IMR-90 (cell line): ENCODE results near the gene ANKRD35. TPM values are rescaled to one million over a fixed set of nuclear protein-coding genes. Genes with fewer than 3 reads are reported as not detected.

Source experiments
- ATAC-seq: fragments of 200-7000 bp; cut with Tn5 transposase; 2 replicates; pipeline ENCODE4 v1.9.1; 2020; ENCODE audit warnings: low read depth, mild to moderate bottlenecking, moderate library complexity
- BruUV-seq: library from RNA; stranded (reverse); fragments of 400-500 nt; replicated peaks from 2 replicates; lab custom pipeline; 2021; lab: Mats Ljungman, UMichigan
- CTCF ChIA-PET: fragments of 300-600 bp; formaldehyde crosslinking; extraction: SDS; loops from one replicate; lab custom pipeline; 2021; ENCODE audit warnings: antibody characterized with exemption; lab: Yijun Ruan, JAX
- POLR2A ChIA-PET: fragments of 300-600 bp; sonication (Branson Sonifier 250); formaldehyde crosslinking; loops from one replicate; lab custom pipeline; 2022; ENCODE audit warnings: antibody characterized with exemption; ENCODE audit not compliant: unreplicated experiment; lab: Charles Lee
- DNase-seq: peaks from one replicate; pipeline ENCODE4 v3.0.0; 2013
- H2AFZ ChIP-seq: replicated peaks from 2 replicates; pipeline ENCODE3; 2013; ENCODE audit warnings: low read length, mild to moderate bottlenecking; ENCODE audit not compliant: poor library complexity
- H2AK5ac ChIP-seq: 2 replicates; pipeline ENCODE4 v1.6.1; 2013; ENCODE audit warnings: low read depth, low read length, inconsistent platforms
- H2AK9ac ChIP-seq: replicated peaks from 2 replicates; pipeline ENCODE3; 2013; ENCODE audit warnings: mild to moderate bottlenecking, low read depth, low read length, moderate library complexity; ENCODE audit not compliant: poor library complexity
- H2BK120ac ChIP-seq: 2 replicates; pipeline ENCODE4 v1.6.1; 2013; ENCODE audit warnings: low read depth, low read length, inconsistent platforms
- H2BK15ac ChIP-seq: 3 replicates; pipeline ENCODE4 v1.6.1; 2013; ENCODE audit warnings: low read depth, low read length, inconsistent platforms
- H2BK20ac ChIP-seq: 2 replicates; pipeline ENCODE4 v1.6.1; 2013; ENCODE audit warnings: low read depth, mild to moderate bottlenecking, inconsistent platforms, low read length, moderate library complexity
- H2BK5ac ChIP-seq: 2 replicates; pipeline ENCODE4 v1.6.1; 2013; ENCODE audit warnings: mild to moderate bottlenecking, low read depth, low read length, inconsistent platforms; ENCODE audit not compliant: poor library complexity, severe bottlenecking
- H3K14ac ChIP-seq: replicated peaks from 2 replicates; pipeline ENCODE4 v1.6.1; 2013; ENCODE audit warnings: low read depth, low read length, inconsistent platforms
- H3K18ac ChIP-seq: 2 replicates; pipeline ENCODE4 v1.6.1; 2013; ENCODE audit warnings: low read depth, low read length, control low read depth
- H3K23ac ChIP-seq: 2 replicates; pipeline ENCODE4 v1.6.1; 2013; ENCODE audit warnings: low read depth, low read length, inconsistent platforms
- H3K27ac ChIP-seq: 2 replicates; pipeline ENCODE4 v1.5.1; 2013; ENCODE audit warnings: mild to moderate bottlenecking, control low read depth, low read length; ENCODE audit not compliant: insufficient read depth
- H3K27me3 ChIP-seq: 2 replicates; pipeline ENCODE4 v1.6.1; 2013; ENCODE audit warnings: low read length; ENCODE audit not compliant: control insufficient read depth, insufficient read depth
- H3K36me3 ChIP-seq: 2 replicates; pipeline ENCODE4 v1.6.1; 2013; ENCODE audit warnings: low read length, mixed read lengths; ENCODE audit not compliant: control insufficient read depth, insufficient read depth
- H3K4ac ChIP-seq: 2 replicates; pipeline ENCODE4 v1.6.1; 2013; ENCODE audit warnings: low read depth, low read length, inconsistent platforms
- H3K4me1 ChIP-seq: 2 replicates; pipeline ENCODE4 v1.6.1; 2013; ENCODE audit warnings: low read length, mixed read lengths; ENCODE audit not compliant: control insufficient read depth, insufficient read depth
- H3K4me2 ChIP-seq: 2 replicates; pipeline ENCODE4 v1.6.1; 2013; ENCODE audit warnings: low read depth, mild to moderate bottlenecking, control low read depth, low read length, moderate library complexity
- H3K4me3 ChIP-seq: 2 replicates; pipeline ENCODE4 v1.5.1; 2013; ENCODE audit warnings: low read depth, mild to moderate bottlenecking, control low read depth, low read length, moderate library complexity; ENCODE audit not compliant: insufficient read depth
- H3K56ac ChIP-seq: 2 replicates; pipeline ENCODE4 v1.6.1; 2013; ENCODE audit warnings: low read length, inconsistent platforms; ENCODE audit not compliant: insufficient read depth; ENCODE audit errors: extremely low read depth
- H3K79me1 ChIP-seq, 2 experiments: 2 replicates each; pipeline ENCODE4 v1.6.1; 2013; ENCODE audit warnings: low read length in 2 of 2, inconsistent platforms in 1 of 2, low read depth in 1 of 2
- H3K9ac ChIP-seq: 2 replicates; pipeline ENCODE4 v1.6.1; 2013; ENCODE audit warnings: low read depth, low read length, control low read depth
- H3K9me1 ChIP-seq: 2 replicates; pipeline ENCODE4 v1.6.1; 2013; ENCODE audit warnings: low read length, inconsistent platforms; ENCODE audit not compliant: insufficient read depth
- H3K9me3 ChIP-seq: 2 replicates; pipeline ENCODE4 v1.6.1; 2013; ENCODE audit warnings: low read length; ENCODE audit not compliant: control insufficient read depth, insufficient read depth
- H4K20me1 ChIP-seq: 2 replicates; pipeline ENCODE4 v1.6.1; 2013; ENCODE audit warnings: low read length, inconsistent platforms; ENCODE audit not compliant: insufficient read depth
- H4K5ac ChIP-seq: 2 replicates; pipeline ENCODE4 v1.6.1; 2013; ENCODE audit warnings: mild to moderate bottlenecking, low read depth, low read length, control low read depth
- H4K8ac ChIP-seq, 2 experiments: 2 replicates each; pipeline ENCODE4 v1.6.1; 2013; ENCODE audit warnings: low read depth in 2 of 2, low read length in 2 of 2, control low read depth in 1 of 2, inconsistent platforms in 1 of 2
- H4K91ac ChIP-seq: 2 replicates; pipeline ENCODE4 v1.6.1; 2013; ENCODE audit warnings: low read depth, low read length, inconsistent platforms; ENCODE audit not compliant: insufficient read depth
- BHLHE40 ChIP-seq: fragments of 150-350 bp; IDR thresholded peaks from 2 replicates; pipeline ENCODE4 v1.6.1; 2016; ENCODE audit warnings: mild to moderate bottlenecking, low read depth, low read length
- CEBPB ChIP-seq: IDR thresholded peaks from 2 replicates; pipeline ENCODE4 v1.6.1; 2012; ENCODE audit warnings: low read depth, low read length, improper control_type of control experiment
- CHD1 ChIP-seq: IDR thresholded peaks from 2 replicates; pipeline ENCODE4 v1.6.1; 2012; ENCODE audit warnings: low read depth, low read length, improper control_type of control experiment
- FOS ChIP-seq: fragments of 150-350 bp; IDR thresholded peaks from 2 replicates; pipeline ENCODE4 v1.6.1; 2016; ENCODE audit warnings: low read depth, low read length
- MAFK ChIP-seq: IDR thresholded peaks from 2 replicates; pipeline ENCODE4 v1.6.1; 2012; ENCODE audit warnings: low read depth, low read length, improper control_type of control experiment
- MXI1 ChIP-seq: IDR thresholded peaks from 2 replicates; pipeline ENCODE4 v1.6.1; 2012; ENCODE audit warnings: low read depth, mild to moderate bottlenecking, low read length, moderate library complexity, borderline replicate concordance
- NFE2L2 ChIP-seq: fragments of 150-350 bp; IDR thresholded peaks from 2 replicates; pipeline ENCODE4 v1.6.1; 2016; ENCODE audit warnings: low read depth, mild to moderate bottlenecking, low read length
- POLR2A ChIP-seq: IDR thresholded peaks from 2 replicates; pipeline ENCODE4 v1.6.1; 2012; ENCODE audit warnings: mild to moderate bottlenecking, low read depth, low read length
- RAD21 ChIP-seq: IDR thresholded peaks from 2 replicates; pipeline ENCODE4 v1.6.1; 2012; ENCODE audit warnings: low read length, improper control_type of control experiment
- RCOR1 ChIP-seq: IDR thresholded peaks from 2 replicates; pipeline ENCODE4 v1.6.1; 2012; ENCODE audit warnings: mild to moderate bottlenecking, low read length, improper control_type of control experiment; ENCODE audit not compliant: insufficient replicate concordance
- RFX5 ChIP-seq: IDR thresholded peaks from 2 replicates; pipeline ENCODE4 v1.8.0; 2012; ENCODE audit warnings: low read depth, mild to moderate bottlenecking, low read length, moderate library complexity
- SMC3 ChIP-seq: fragments of 150-350 bp; IDR thresholded peaks from 2 replicates; pipeline ENCODE4 v1.6.1; 2016; ENCODE audit warnings: low read depth, mild to moderate bottlenecking, antibody characterized with exemption, low read length, moderate library complexity
- WGBS, 2 experiments: methylation state at CpG; one replicate each; pipeline versions ENCODE4 v1.1.5 to v1.1.7; 2013; ENCODE audit warnings: missing lambda C conversion rate in 2 of 2; ENCODE audit not compliant: insufficient read length in 1 of 2; ENCODE audit errors: extremely low coverage in 2 of 2; 5-methylcytosine and 5-hydroxymethylcytosine counted together
- dilution Hi-C: fragments of 300-500 bp; cut with HindIII; formaldehyde crosslinking; loops from one replicate; pipeline ENCODE4 v1.14.3; 2018; ENCODE audit warnings: low sequenced_read_pairs; ENCODE audit not compliant: unreplicated experiment
- in situ Hi-C: fragments of 300-500 bp; cut with MboI; formaldehyde crosslinking; loops from 3 replicates; pipeline ENCODE4 v1.14.3; 2019; ENCODE audit warnings: low sequenced_read_pairs, inconsistent platforms, mixed read lengths
- intact Hi-C: fragments of 100-400 bp; cut with micrococcal nuclease; formaldehyde crosslinking; loops from 2 replicates; pipeline ENCODE4 v1.10.0; 2022
- polyA plus RNA-seq, 3 experiments: library from polyadenylated mRNA; depleted of rRNA; stranded (reverse); fragments of >200 nt; gene quantifications; 2 replicates each; pipeline ENCODE4 v1.2.3, GENCODE V29; 2012; ENCODE audit warnings: low replicate concordance in 1 of 3
- total RNA-seq: library from RNA; depleted of rRNA; stranded (reverse); fragments of >200 nt; gene quantifications from 2 replicates; pipeline ENCODE4 v1.2.3, GENCODE V29; 2012
- TF ChIP-seq, protein P1 (sequence below): fragments of 150-350 bp; IDR thresholded peaks from 2 replicates; pipeline ENCODE4 v1.6.1; 2016; ENCODE audit warnings: low read depth, mild to moderate bottlenecking, low read length, moderate library complexity, borderline replicate concordance
- TF ChIP-seq, protein P2 (sequence below): conservative IDR thresholded peaks from 2 replicates; pipeline ENCODE4 v1.5.1; 2012; ENCODE audit warnings: mild to moderate bottlenecking, low read depth, low read length, improper control_type of control experiment
- TF ChIP-seq, protein P3 (sequence below): fragments of 150-350 bp; IDR thresholded peaks from 2 replicates; pipeline ENCODE4 v1.6.1; 2017; ENCODE audit warnings: mild to moderate bottlenecking, antibody characterized with exemption, low read length, low read depth

Gene ANKRD35
- total and polyA plus RNA-seq, 2 of the 4 experiments (the other 2 are of a cell fraction) = 0.90 to 2.4 TPM

GRCh38 chr1:145845144-145845513 lies 40.5 kb downstream of the ANKRD35 start (continued):
- TF ChIP-seq NFE2L2 (no peak), CHD1 (no peak), CEBPB (no peak)

- Histone ChIP-seq H3K4me1 (peaks cover 3% of the 10 kb centered on the region; the same call in 1 of the 2 replicates), H2AFZ (no peak overlapping the region), H3K9ac (no peak overlapping the region), H4K8ac (no peak overlapping the region), H3K23ac (no peak overlapping the region), H3K9me1 (peaks cover 10% of the 10 kb centered on the region; the same call in 1 of the 2 replicates), H3K4me2 (no peak overlapping the region), H3K9me3 (no peaks in the 10 kb centered on the region), H3K27me3 (no peaks in the 10 kb centered on the region), H3K4me3 (no peak overlapping the region), H2AK5ac (no peak overlapping the region), H4K91ac (no peak overlapping the region), H3K36me3 (peaks cover 34% of the 10 kb centered on the region), H2BK15ac (no peak overlapping the region), H3K27ac (no peak overlapping the region), H3K56ac (no peak overlapping the region), H2BK120ac (no peak overlapping the region), H3K79me1 (no peaks in the 10 kb centered on the region), H4K5ac (no peak overlapping the region), H3K14ac (no peak overlapping the region), H2AK9ac (no peak overlapping the region), H2BK5ac (no peak overlapping the region), H3K4ac (no peak overlapping the region), H3K18ac (no peak overlapping the region), H2BK20ac (no peak overlapping the region), H4K20me1 (no peaks in the 10 kb centered on the region)
- dilution Hi-C loops (no loop called here), in situ Hi-C loops (no loop called here), intact Hi-C loops (no loop called here)
- ChIA-PET CTCF (interaction anchor here (1.7 kb wide), 1 partner anchor 17 kb away, joined by 5 read pairs; no protein-coding TSS in a partner anchor), POLR2A (no interaction called here)
- ATAC-seq (no peak), DNase-seq (no peak)
- WGBS, 2 experiments = no CpG with 5 or more reads among the region's 3 CpGs
- no TSS peak for BruUV-seq
- TF ChIP-seq RCOR1 (no peak), NFE2L2 (no peak), MAFK (no peak), BHLHE40 (no peak), RAD21 (no peak), CEBPB (no peak), FOS (no peak), MXI1 (no peak), SMC3 (no peak), CHD1 (no peak), POLR2A (no peak), RFX5 (no peak)
- TF ChIP-seq, protein P1, sequence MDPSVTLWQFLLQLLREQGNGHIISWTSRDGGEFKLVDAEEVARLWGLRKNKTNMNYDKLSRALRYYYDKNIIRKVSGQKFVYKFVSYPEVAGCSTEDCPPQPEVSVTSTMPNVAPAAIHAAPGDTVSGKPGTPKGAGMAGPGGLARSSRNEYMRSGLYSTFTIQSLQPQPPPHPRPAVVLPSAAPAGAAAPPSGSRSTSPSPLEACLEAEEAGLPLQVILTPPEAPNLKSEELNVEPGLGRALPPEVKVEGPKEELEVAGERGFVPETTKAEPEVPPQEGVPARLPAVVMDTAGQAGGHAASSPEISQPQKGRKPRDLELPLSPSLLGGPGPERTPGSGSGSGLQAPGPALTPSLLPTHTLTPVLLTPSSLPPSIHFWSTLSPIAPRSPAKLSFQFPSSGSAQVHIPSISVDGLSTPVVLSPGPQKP = no peak
- TF ChIP-seq, protein P2, sequence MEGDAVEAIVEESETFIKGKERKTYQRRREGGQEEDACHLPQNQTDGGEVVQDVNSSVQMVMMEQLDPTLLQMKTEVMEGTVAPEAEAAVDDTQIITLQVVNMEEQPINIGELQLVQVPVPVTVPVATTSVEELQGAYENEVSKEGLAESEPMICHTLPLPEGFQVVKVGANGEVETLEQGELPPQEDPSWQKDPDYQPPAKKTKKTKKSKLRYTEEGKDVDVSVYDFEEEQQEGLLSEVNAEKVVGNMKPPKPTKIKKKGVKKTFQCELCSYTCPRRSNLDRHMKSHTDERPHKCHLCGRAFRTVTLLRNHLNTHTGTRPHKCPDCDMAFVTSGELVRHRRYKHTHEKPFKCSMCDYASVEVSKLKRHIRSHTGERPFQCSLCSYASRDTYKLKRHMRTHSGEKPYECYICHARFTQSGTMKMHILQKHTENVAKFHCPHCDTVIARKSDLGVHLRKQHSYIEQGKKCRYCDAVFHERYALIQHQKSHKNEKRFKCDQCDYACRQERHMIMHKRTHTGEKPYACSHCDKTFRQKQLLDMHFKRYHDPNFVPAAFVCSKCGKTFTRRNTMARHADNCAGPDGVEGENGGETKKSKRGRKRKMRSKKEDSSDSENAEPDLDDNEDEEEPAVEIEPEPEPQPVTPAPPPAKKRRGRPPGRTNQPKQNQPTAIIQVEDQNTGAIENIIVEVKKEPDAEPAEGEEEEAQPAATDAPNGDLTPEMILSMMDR = no peak
- TF ChIP-seq, protein P3, sequence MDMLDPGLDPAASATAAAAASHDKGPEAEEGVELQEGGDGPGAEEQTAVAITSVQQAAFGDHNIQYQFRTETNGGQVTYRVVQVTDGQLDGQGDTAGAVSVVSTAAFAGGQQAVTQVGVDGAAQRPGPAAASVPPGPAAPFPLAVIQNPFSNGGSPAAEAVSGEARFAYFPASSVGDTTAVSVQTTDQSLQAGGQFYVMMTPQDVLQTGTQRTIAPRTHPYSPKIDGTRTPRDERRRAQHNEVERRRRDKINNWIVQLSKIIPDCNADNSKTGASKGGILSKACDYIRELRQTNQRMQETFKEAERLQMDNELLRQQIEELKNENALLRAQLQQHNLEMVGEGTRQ = no peak
These were observed 42.6 kb downstream of the ANKRD35 start for GRCh38 chr1:145843031-145843430.
